PFSK-1 (cell line): ENCODE data around the gene PISD.

Experiments used
- FOXP2 ChIP-seq: optimal IDR thresholded peaks from 2 replicates; pipeline ENCODE3; 2011; ENCODE audit warnings: borderline replicate concordance, control low read depth, inconsistent platforms; ENCODE audit not compliant: insufficient read depth; ENCODE audit errors: extremely low read length, extremely low read depth
- POLR2AphosphoS5 ChIP-seq: IDR thresholded peaks from 2 replicates; pipeline ENCODE4 v1.6.1; 2012; ENCODE audit warnings: low read depth, mild to moderate bottlenecking, control low read depth, low read length, moderate library complexity
- SIN3A ChIP-seq: IDR thresholded peaks from 2 replicates; pipeline ENCODE4 v1.6.1; 2012; ENCODE audit warnings: mild to moderate bottlenecking, low read length, moderate library complexity, borderline replicate concordance; ENCODE audit not compliant: insufficient read depth
- TAF1 ChIP-seq: IDR thresholded peaks from 2 replicates; pipeline ENCODE4 v1.6.1; 2012; ENCODE audit warnings: low read length, control low read depth, borderline replicate concordance; ENCODE audit not compliant: insufficient read depth
- TF ChIP-seq, protein P1 (sequence below), 2 experiments: IDR thresholded peaks; 2 replicates each; pipeline versions ENCODE4 v1.6.1 to v1.8.0; 2011 to 2012; ENCODE audit warnings: low read depth in 2 of 2, low read length in 2 of 2, control low read depth in 1 of 2, inconsistent platforms in 1 of 2, mild to moderate bottlenecking in 1 of 2, moderate library complexity in 1 of 2; ENCODE audit not compliant: insufficient read depth in 1 of 2

PISD gene

DNA sequence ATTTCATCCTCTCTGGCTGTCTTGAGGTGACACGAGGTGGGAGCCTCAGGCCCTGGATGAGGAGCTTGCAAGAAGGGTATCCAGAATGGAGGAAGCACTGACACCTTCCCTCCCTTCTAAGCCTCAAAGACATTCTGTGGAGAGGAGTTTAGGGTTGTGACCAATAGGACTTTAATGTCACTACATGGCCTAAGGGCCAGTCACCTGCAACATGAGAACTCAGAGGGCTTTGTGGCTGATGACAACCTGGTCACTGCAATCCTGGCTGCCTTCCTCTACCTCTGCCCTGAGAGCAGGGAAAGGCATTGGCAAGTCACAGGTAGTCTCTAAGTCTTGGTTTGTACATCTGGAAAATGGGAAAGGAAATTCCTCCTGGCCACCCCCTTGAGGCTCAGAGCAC lies 33.7 kb downstream of the PISD start:
- TF ChIP-seq FOXP2 (no peak), TAF1 (no peak), POLR2AphosphoS5 (no peak), SIN3A (no peak)
- TF ChIP-seq, protein P1, sequence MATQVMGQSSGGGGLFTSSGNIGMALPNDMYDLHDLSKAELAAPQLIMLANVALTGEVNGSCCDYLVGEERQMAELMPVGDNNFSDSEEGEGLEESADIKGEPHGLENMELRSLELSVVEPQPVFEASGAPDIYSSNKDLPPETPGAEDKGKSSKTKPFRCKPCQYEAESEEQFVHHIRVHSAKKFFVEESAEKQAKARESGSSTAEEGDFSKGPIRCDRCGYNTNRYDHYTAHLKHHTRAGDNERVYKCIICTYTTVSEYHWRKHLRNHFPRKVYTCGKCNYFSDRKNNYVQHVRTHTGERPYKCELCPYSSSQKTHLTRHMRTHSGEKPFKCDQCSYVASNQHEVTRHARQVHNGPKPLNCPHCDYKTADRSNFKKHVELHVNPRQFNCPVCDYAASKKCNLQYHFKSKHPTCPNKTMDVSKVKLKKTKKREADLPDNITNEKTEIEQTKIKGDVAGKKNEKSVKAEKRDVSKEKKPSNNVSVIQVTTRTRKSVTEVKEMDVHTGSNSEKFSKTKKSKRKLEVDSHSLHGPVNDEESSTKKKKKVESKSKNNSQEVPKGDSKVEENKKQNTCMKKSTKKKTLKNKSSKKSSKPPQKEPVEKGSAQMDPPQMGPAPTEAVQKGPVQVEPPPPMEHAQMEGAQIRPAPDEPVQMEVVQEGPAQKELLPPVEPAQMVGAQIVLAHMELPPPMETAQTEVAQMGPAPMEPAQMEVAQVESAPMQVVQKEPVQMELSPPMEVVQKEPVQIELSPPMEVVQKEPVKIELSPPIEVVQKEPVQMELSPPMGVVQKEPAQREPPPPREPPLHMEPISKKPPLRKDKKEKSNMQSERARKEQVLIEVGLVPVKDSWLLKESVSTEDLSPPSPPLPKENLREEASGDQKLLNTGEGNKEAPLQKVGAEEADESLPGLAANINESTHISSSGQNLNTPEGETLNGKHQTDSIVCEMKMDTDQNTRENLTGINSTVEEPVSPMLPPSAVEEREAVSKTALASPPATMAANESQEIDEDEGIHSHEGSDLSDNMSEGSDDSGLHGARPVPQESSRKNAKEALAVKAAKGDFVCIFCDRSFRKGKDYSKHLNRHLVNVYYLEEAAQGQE (IDR thresholded peaks at IDR 0.05; ENCODE audit: insufficient read depth in 1 of 2, low read depth in 2 of 2, low read length in 2 of 2), result no peak

DNA sequence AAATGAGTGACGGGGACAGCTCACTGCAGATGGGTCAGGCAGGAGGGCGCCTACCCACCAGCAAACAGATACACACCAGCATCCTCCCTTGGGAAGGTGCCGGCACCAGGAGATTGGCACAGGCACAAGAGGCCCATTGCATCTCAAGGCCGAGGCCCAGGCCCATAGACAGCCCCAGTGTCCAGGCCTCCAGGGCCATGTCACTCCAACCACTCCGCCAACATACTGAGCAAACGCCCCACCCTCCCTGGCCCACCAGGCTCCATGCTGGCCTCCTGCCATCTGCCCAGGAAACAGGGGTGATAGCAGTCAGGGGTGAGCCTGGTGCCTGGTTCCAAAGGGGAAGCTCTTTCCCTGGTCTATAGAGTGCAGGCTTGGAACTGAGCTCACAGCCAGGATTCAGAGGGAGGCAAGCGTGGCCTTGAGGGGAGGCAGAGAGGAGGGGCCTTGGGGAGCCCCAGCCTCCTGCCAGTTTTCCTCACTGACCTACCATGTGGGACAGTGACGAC lies 34.7 kb downstream of the PISD start:
- TF ChIP-seq, protein P1 (IDR thresholded peaks at IDR 0.05; ENCODE audit: insufficient read depth in 1 of 2, low read depth in 2 of 2, low read length in 2 of 2), result no peak
- TF ChIP-seq POLR2AphosphoS5, result no peak
- no peak for TF ChIP-seq TAF1
- TF ChIP-seq SIN3A, result no peak
- no peak for TF ChIP-seq FOXP2

DNA sequence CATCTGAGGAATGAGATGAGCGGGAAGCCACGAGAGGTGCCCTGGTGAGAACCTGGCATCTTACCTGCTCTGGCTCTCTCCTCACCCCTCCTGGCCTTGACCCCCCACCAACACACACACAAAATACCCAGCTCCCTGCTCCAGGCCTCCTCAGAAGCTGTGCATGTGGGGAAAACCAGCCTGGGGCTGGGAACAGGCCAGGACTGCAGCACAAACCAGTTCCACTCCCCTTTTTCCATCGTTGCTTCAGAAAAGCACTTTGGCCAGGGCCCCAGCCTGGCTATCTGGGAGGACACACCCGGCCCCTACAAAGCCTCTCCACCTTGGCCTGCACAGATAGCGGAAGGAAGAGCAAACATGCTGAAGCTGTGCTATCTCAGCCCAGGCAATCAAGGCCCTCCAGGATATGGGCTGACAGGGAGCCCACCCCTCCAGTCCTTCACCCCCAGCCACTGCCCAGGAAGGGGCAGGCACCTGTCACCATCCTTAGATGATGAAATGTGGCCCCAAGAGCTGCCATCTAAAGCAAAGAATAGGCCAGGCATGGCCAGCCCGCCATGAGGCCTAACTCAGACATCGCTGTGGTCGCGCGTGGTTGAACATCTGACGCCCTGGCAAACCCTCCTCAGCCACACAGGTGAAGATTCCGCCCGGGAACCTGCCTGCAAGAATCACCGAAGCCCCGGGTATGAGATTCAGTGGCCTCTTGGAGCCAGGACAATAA lies 35.4 kb downstream of the PISD start:
- TF ChIP-seq POLR2AphosphoS5 (no peak), FOXP2 (no peak), SIN3A (no peak), TAF1 (no peak)
- TF ChIP-seq, protein P1 (IDR thresholded peaks at IDR 0.05; ENCODE audit: insufficient read depth in 1 of 2, low read depth in 2 of 2, low read length in 2 of 2), result no peak

DNA sequence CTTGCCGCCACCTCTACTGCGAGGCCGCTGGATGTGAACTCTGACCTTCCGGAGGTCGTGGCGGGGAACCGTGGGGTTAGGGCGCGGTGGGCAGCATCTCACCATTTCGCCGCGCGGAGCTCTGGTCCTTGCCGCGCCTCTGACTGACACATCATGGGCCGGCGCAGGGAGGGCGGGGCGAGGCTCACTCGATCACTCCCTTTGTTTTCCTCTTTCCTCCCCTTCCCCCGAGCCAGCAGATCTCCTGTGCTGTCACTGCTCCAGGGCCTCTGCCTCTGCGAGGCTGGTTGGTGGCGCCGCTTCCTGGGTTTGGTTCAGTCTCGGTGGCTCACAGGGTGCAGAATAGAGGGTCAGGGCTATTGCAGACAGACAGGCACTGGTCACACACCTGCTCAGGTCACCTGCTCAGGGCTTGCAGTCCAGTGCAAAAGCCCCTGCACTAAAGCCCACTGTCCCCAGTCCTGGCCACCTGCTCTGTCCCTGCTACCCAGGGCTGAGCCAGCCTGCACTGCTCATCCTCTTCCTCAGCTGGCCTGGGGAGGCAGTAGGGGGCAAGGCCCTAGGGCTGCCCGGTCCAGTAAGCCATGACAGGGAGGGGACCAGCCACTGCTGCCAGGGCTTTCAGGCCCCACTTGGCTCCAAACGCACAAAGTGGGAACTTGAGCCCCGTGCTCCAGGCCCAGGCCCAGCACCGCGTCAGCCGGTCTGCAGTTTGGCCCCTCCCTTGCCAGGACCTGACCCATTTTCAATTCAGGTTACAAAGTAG lies 36.2 kb downstream of the PISD start:
- peak; percentile 71 for TF ChIP-seq FOXP2
- 0 out of 2 replicates have a peak, but pooled peaks have one; percentile 27 for TF ChIP-seq SIN3A
- TF ChIP-seq POLR2AphosphoS5, result no peak
- no peak for TF ChIP-seq TAF1
- TF ChIP-seq, protein P1 (IDR thresholded peaks at IDR 0.05; ENCODE audit: insufficient read depth in 1 of 2, low read depth in 2 of 2, low read length in 2 of 2), result no peak
